ENCODE data around the gene COX20.
"Not testable (repeated sequence)": the region's sequence is repeated elsewhere in the genome, so short reads cannot be mapped to it uniquely, and the experiment has no call there.

The COX20 gene

DNA sequence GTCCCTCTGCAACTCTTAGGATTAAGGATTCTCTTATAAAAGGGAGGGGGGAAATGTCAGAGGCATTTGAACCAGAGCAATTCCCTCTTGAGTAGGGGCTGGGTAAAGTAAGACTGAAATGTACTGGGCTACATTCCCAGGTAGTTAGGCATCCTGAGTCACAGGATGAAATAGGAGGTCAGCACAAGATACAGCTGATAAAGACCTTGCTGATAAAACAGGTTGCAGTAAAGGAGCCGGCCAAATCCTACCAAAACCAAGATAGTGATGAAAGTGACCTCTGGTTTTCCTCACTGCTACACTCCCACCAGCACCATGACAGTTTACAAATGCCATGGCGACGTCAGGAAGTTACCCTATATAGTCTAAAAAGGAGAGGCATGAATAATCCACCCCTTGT, 14.3 kb upstream of the COX20 start:
- TF ChIP-seq, protein P1, sequence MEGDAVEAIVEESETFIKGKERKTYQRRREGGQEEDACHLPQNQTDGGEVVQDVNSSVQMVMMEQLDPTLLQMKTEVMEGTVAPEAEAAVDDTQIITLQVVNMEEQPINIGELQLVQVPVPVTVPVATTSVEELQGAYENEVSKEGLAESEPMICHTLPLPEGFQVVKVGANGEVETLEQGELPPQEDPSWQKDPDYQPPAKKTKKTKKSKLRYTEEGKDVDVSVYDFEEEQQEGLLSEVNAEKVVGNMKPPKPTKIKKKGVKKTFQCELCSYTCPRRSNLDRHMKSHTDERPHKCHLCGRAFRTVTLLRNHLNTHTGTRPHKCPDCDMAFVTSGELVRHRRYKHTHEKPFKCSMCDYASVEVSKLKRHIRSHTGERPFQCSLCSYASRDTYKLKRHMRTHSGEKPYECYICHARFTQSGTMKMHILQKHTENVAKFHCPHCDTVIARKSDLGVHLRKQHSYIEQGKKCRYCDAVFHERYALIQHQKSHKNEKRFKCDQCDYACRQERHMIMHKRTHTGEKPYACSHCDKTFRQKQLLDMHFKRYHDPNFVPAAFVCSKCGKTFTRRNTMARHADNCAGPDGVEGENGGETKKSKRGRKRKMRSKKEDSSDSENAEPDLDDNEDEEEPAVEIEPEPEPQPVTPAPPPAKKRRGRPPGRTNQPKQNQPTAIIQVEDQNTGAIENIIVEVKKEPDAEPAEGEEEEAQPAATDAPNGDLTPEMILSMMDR (IDR thresholded peaks at IDR 0.05; ENCODE audit: borderline replicate concordance, insufficient read depth, low read depth, low read length) = no peak
- H3K4me3 ChIP-seq (ENCODE audit: low read depth, low read length) = no peak overlapping the region

DNA sequence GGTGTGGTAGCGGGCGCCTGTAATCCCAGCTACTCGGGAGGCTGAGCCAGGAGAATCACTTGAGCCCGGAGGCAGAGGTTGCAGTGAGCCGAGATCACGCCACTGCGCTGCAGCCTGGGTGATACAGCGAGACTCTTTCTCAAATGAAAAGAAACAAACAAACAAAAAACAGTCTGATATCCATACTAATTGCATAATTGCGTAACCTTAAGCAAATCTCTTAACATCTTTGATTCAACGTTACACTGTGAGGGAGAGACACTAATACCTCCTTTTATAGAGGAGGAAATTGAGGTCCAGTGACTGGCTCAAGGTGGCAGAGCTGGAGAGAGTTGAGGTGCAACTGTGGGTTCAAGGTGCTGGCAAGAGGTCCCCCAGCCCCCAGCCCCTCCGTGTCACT, 12.6 kb upstream of the COX20 start:
- no peak overlapping the region for H3K4me3 ChIP-seq (ENCODE audit: low read depth, low read length)
- TF ChIP-seq, protein P1 (IDR thresholded peaks at IDR 0.05; ENCODE audit: borderline replicate concordance, insufficient read depth, low read depth, low read length) = no peak

DNA sequence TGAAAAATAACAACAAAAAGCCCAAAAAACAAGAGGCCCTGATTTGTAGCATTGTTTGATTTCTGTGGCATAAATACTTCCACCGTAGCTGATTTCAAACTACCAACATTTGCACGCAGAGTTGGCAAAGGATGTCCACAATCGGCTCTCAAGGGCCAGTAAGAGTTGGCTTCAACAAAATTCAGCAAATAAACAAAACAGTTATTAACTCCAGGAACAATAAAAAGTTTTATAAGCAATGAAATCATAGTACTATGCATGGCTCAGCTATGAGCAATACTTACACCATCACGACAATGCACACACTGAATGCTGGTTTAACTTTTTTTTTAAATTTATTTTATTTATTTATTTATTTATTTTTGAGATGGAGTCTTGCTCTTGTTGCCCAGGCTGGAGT, 8.7 kb upstream of the COX20 start:
- TF ChIP-seq, protein P1 (IDR thresholded peaks at IDR 0.05; ENCODE audit: borderline replicate concordance, insufficient read depth, low read depth, low read length) = no peak
- H3K4me3 ChIP-seq (ENCODE audit: low read depth, low read length) = no peak overlapping the region

DNA sequence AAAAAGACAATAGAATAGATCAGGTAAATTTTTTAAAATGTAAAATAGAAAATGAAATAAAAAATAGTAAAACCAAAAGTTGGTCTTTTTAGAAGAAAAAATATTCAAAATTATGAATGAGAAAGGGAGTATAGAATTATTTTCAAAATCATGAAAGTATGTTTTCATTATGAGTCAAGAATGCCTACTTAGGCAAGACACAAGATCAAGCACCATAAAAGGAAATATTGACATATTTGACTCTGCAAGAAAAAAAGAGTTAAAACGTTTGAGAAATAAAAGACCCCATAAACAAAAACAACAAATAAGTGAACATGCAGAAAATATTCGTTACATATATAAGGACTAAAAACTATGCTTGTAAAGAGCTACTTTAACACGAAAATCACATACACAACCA, 4.8 kb upstream of the COX20 start:
- no peak overlapping the region for H3K4me3 ChIP-seq (ENCODE audit: low read depth, low read length)
- TF ChIP-seq, protein P1 (IDR thresholded peaks at IDR 0.05; ENCODE audit: borderline replicate concordance, insufficient read depth, low read depth, low read length) = no peak

DNA sequence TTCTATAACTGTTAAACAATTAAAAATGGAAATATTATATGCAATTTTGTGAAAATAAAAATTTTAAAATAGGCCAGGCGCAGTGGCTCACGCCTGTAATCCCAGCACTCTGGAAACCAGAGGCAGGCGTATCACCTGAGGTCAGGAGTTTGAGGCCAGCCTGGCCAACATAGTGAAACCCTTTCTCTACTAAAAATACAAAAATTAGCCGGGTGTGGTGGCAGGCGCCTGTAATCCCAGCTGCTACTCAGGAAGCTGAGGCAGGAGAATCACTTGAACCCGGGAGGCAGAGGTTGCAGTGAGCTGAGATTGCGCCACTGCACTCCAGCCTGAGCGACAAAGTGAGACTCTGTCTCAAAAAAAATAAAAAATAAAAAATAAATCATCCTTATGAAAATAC, 2.2 kb upstream of the COX20 start:
- not testable (repeated sequence) for H3K4me3 ChIP-seq (ENCODE audit: low read depth, low read length)

DNA sequence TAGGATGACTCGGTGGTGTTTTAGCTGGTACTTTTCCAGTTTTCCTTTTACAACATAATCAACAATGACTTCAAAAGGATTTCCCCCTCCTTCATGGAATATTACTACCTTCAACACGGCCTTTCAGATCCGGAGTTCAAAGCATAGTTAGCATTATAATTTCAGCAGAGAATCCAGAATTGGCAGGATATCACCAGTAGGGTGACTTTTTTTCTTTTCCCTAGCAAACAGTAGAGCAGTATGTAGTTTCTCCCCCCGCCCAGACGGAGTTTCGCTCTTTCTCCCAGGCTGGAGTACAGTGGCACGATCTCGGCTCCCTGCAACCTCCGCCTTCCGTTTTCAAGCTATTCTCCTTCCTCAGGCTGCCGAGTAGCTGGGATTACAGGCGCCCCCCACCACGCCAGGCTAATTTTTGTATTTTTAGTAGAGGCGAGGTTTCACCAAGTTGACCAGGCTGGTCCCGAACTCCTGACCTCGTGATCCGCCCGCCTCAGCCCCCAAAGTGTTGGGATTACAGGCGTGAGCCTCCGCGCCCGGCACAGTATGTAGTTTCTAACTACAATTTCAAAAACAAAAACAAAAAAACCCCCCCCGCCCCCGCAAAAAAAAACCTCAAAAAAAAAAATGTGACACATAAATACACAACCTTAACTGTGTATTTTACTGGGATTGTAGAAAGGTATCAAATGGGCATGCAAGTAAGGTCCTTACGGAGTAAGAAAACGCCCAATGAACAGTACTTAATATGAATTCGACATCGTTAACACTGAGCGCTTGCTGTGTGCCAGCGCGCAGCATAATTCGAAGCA, 1.5 kb upstream of the COX20 start:
- H3K4me3 ChIP-seq (ENCODE audit: low read depth, low read length) = peak overlapping the region; percentile 90
- TF ChIP-seq, protein P1 (IDR thresholded peaks at IDR 0.05; ENCODE audit: borderline replicate concordance, insufficient read depth, low read depth, low read length) = peak; percentile 12; the same call in 1 of the 2 replicates

DNA sequence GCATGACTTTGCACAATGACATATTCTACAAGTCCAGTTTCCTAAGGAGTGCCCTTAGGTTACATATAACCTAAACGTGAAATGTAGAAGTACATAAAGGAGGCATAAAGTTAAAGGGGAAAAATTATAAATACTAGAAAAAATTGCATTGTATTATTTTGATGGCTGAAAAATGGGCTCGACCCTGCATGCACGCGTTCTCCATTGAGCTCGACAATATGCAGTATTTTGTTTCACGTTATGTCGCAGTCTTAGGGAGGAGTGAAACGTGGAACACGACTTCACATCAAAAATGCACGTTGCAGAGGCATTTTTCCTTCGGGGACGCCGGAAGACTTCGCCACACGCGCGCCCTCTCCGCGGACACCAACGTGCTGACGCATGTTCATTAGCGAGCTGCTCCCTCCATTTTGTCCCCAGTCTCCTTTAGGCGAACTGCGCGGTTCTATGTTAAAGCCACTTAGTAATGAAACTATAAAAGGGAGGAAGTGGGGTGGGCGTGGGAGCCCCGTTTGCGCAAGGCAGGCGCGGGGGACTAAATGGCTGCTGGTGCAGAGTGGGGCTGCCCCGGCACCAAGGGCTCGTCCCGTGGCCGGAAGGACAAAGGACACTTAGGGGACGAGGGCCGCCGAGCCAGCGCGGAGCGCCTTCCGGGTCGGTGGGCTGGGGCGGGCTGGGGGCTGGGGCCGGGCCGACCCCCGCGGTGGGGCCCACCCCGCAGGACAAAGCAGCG, 749 bp upstream of the COX20 start:
- TF ChIP-seq, protein P1 (IDR thresholded peaks at IDR 0.05; ENCODE audit: borderline replicate concordance, insufficient read depth, low read depth, low read length) = no peak
- H3K4me3 ChIP-seq (ENCODE audit: low read depth, low read length) = peak overlapping the region; percentile 90
